Neural cell (in vitro differentiated cells): Measurements from ENCODE around the gene SLC19A1.

Experiments used
- CTCF ChIP-seq: fragments of 450-650 bp; IDR thresholded peaks from 2 replicates; pipeline ENCODE4 v1.5.1; 2014; ENCODE audit warnings: antibody characterized with exemption, mild to moderate bottlenecking, moderate library complexity; ENCODE audit not compliant: poor library complexity, severe bottlenecking
- EP300 ChIP-seq: fragments of 450-650 bp; conservative IDR thresholded peaks from 2 replicates; pipeline ENCODE4 v1.6.1; 2014; ENCODE audit warnings: antibody characterized with exemption, mild to moderate bottlenecking, moderate library complexity; ENCODE audit not compliant: poor library complexity, severe bottlenecking
- EZH2 ChIP-seq: fragments of 200-600, 300-800 bp; shearing (Covaris generic), sonication (generic); IDR thresholded peaks from 2 replicates; pipeline ENCODE4 v1.6.1; 2014; ENCODE audit warnings: antibody characterized with exemption, low read length, borderline replicate concordance, mild to moderate bottlenecking; ENCODE audit not compliant: insufficient read depth, poor library complexity, severe bottlenecking
- MXI1 ChIP-seq: fragments of 450-650 bp; conservative IDR thresholded peaks from 2 replicates; pipeline ENCODE4 v1.6.1; 2014; ENCODE audit warnings: antibody characterized with exemption, mild to moderate bottlenecking; ENCODE audit not compliant: poor library complexity, severe bottlenecking
- REST ChIP-seq: IDR thresholded peaks from 2 replicates; pipeline ENCODE4 v1.6.1; 2012; ENCODE audit warnings: borderline replicate concordance
- TAF1 ChIP-seq: IDR thresholded peaks from 2 replicates; pipeline ENCODE4 v1.6.1; 2012; ENCODE audit warnings: low read depth

DNA sequence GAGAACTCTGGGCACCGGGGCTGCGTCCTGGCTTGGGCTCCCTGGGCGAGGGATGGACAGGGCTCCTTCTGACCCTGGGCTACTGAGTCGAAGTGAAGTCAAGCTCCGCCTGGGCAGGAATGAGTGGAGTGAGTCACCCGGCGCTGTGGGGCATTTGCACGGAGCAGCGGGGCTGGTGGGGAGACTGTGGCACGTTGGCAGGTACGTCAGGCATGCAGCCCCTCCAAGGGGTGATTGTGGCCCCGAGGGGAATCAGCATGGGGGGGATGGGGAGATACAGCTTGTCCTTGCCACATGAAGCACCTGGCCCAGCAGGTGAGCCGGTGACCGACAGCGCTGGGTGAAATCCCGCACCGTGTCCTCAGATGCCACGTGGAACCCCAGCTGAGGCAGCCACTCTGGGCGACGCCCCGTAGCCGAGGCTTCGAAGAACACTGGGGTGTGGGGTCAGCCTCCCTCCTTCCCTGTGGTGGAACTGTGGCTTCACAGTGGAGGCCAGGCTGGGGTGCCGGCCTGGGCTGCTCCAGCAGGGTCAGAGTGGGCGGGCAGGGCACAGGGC, 74.9 kb downstream of the SLC19A1 start:
- no peak for TF ChIP-seq CTCF
- no peak for TF ChIP-seq EZH2
- TF ChIP-seq MXI1: no peak
- TF ChIP-seq REST: no peak
- no peak for TF ChIP-seq EP300
- no peak for TF ChIP-seq TAF1
